Endometrial microvascular endothelial cells (primary cell): ENCODE measurements around the gene GPR55. TPM values are rescaled to one million over a fixed set of nuclear protein-coding genes. Genes with fewer than 3 reads are reported as not detected.

Experiments used
- in situ Hi-C: cut with HindIII; loops from 2 replicates; pipeline ENCODE4 v1.10.0; 2017; ENCODE audit warnings: low sequenced_read_pairs, low pct_unique_long_range_greater_than_20kb; ENCODE audit errors: inconsistent ontology term
- total RNA-seq: library from RNA; depleted of rRNA; stranded (reverse); fragments of >200 nt; gene quantifications from one replicate; pipeline ENCODE4 v1.2.3, GENCODE V29; 2015; ENCODE audit errors: inconsistent ontology term

GPR55 gene
- total RNA-seq, 1 donor from 2014 or later = not detected

- in situ Hi-C loops = no loop called here
Measured at GRCh38 chr2:230907361-230908091, 17.5 kb downstream of the GPR55 start.

GRCh38 chr2:230906471-230907230 is 18.4 kb downstream of the GPR55 start:
- in situ Hi-C loops = no loop called here

- in situ Hi-C loops = no loop called here
Measured at GRCh38 chr2:230905448-230906421, 19.3 kb downstream of the GPR55 start.

DNA sequence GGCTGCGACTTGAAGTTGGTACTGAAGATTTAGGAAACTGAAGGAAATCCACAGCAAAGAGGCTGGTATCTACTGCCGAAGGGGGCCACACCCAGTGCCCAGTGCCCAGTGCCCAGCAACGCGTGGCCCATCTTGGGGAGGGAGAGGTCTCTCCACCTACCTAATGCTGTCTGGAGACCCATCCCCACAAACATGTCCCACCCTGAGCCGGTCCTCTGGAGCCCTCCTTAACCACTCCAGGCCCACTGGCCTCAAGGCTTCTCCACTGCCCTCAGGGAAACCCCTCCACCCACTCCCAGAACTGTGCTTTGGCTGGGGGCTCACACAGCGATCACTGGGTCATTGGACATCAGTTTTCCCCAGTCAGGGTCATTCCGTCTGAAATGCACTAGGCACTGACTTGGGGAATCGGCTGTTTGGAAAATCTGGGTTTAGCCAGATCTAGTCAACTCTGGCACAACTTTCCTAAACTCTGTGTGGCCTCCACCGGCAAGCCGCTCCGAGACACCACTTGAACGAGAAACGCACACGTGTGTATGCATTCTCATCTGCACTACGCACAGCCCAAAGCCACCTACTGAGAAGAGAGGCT is 20.1 kb downstream of the GPR55 start:
- in situ Hi-C loops = no loop called here

- in situ Hi-C loops = no loop called here
Measured at GRCh38 chr2:230903231-230904150, 21.6 kb downstream of the GPR55 start.

DNA sequence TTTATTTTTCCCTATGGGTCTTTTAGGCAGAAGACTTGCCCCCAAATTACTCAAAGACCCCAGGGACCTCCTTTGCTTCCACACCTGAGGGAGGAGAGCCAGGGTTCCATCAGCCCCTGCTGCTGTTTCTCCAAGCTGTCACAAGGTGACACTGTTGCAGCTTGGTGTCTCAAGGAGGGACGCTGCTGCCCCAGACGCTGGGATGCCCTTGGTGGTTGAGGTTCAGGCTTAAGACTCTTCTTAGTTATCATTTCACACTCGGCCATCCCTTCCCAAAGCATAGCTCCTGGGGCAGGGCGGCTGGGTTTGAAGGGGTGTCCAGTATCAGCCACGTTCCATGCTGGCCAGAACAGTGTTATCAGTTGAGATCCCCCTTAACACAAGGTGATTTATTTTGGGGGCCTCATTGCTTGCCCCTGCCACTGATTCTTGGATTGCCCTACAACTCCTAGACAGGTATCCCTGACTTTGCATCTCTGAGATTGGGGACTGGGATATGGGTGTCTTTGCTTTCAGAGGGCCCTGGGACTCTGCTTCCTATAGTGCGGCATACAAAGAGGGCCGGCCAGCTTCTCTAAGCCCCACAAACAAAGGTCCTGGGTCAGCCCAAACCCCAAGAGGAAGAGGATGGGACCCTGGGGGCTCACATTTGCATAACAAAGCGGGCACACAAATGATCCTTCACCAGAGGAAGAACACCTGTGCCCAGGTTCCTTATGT is 22.7 kb downstream of the GPR55 start:
- in situ Hi-C loops = no loop called here

DNA sequence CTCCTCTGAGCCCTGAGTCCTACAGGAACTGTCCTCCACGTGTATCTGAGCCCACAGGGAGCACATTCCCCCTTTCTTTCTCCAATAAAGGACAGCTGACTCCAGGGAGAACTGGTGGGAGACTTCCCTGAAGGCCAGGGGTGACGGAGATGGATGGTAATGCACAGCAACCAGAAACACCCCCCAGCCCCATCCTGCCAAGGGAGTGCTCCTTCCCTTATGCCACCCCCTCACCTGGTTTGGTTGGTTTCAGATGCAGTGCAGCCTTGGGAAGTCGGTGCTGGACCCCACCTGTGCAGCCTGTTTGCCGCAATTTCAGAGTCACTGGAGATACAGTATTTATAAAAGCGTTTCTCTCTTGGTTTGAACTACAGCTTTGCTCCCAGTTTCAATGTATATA is 24.0 kb downstream of the GPR55 start:
- in situ Hi-C loops = no loop called here

GRCh38 chr2:230900336-230900995 is 24.6 kb downstream of the GPR55 start:
- in situ Hi-C loops = no loop called here

DNA sequence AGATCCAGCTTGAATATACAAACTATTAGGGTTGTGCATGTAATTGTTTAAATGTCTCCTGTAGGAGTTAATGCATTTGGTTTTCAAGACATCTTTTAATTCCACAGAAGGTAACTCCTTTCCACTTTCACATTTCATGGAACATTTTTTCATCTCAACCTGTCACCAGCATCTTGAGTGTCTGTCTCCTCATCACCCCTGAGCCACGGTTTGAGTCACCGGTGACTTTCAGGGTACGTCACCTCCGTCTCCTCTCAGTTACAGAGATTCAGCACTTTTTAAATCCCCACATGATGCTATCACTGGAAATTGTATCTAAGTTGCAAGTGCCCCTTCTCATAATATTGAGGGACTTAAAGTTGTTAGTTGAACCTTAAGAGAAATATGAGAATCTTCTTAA is 25.3 kb downstream of the GPR55 start:
- in situ Hi-C loops = no loop called here

DNA sequence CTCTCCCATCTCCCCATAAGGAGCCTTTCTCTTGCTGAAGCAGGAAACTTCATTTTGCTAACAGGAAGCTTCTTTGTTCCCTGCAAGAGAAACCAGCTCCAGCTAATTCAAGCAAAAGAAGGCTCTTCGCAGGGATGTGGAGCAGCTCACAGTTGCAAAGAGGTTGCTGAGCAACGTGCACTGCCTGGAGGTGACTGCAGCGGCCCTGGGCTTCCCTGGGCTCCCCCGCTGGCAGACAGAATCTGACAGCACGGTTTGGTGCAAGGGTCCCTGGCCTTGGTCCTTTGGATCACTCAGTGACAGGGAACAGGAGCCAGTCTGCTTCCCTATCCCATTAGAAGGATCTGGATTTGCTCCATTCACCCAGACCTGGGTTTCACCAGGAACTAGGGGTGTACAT is 25.8 kb downstream of the GPR55 start:
- in situ Hi-C loops = no loop called here

GRCh38 chr2:230898713-230899091 is 26.3 kb downstream of the GPR55 start:
- in situ Hi-C loops = no loop called here

- in situ Hi-C loops = no loop called here
Measured at GRCh38 chr2:230898016-230898712, 26.9 kb downstream of the GPR55 start.

- in situ Hi-C loops = no loop called here
Measured at GRCh38 chr2:230896346-230897115, 28.5 kb downstream of the GPR55 start.

GRCh38 chr2:230895536-230896345 is 29.3 kb downstream of the GPR55 start:
- in situ Hi-C loops = no loop called here
